ENCODE results near the gene KRTAP10-8.

GRCh38 chr21:44589586-44590305 is 22.1 kb upstream of the KRTAP10-8 start:
- TF ChIP-seq CTCF (IDR thresholded peaks at IDR 0.05; ENCODE audit: low read depth, low read length, poor library complexity, severe bottlenecking) (no peak), EZH2phosphoT487 (IDR thresholded peaks at IDR 0.05; ENCODE audit: borderline replicate concordance, low read length) (no peak)
